ENCODE results near the gene MBD3L2.
"Not testable (repeated sequence)": the region's sequence is repeated elsewhere in the genome, so short reads cannot be mapped to it uniquely, and the experiment has no call there.

The MBD3L2 gene

DNA sequence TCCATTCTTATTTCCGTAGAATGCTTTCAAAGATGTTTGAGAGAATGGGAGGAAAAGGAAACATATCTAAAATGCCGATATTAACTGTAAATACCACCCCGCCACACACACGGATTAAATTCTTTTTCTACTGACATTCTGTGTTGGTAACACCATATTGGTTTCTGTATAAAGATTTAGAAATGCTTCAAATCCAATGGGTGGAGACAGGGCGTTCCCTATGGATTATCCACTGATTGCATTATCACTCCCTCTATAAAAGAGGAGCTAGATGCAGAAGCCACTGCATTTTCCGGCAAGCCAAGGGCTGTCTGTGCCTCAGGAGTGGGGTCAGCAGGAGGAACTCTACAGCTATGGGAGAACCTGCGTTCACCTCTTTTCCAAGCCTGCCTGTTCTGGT, at the start of gene MBD3L2:
MBD3L2 (plus strand) TSS at position 301 of the 400 bp plus-strand sequence; CDS start at position 354, 53 bp downstream.
- DNase-seq (ENCODE audit: low read depth) = not testable (repeated sequence)

DNA sequence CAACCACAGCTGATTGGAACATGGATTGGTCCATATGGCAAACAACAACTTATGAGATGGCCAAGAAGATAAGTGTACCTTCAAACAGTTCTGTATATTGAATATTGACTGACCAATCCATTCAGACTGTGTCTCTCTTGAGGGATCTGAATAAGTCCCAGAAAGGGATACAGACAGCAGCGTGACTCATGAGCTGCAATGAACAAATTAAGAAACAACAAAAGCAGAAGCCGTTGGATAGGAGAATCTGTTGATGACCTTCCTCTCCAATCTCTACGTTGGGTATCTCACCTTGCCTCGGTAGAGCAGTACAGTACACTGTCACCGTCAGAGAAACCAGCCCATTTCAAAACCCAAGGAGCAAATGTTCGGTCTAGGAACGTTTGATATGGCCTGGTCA, 49.2 kb upstream of the MBD3L2 start:
- DNase-seq (ENCODE audit: low read depth) = no peak
- TF ChIP-seq, protein P1, sequence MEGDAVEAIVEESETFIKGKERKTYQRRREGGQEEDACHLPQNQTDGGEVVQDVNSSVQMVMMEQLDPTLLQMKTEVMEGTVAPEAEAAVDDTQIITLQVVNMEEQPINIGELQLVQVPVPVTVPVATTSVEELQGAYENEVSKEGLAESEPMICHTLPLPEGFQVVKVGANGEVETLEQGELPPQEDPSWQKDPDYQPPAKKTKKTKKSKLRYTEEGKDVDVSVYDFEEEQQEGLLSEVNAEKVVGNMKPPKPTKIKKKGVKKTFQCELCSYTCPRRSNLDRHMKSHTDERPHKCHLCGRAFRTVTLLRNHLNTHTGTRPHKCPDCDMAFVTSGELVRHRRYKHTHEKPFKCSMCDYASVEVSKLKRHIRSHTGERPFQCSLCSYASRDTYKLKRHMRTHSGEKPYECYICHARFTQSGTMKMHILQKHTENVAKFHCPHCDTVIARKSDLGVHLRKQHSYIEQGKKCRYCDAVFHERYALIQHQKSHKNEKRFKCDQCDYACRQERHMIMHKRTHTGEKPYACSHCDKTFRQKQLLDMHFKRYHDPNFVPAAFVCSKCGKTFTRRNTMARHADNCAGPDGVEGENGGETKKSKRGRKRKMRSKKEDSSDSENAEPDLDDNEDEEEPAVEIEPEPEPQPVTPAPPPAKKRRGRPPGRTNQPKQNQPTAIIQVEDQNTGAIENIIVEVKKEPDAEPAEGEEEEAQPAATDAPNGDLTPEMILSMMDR (conservative IDR thresholded peaks at IDR 0.05; ENCODE audit: low read depth, low read length) = no peak
- no peak overlapping the region for H3K4me3 ChIP-seq (ENCODE audit: low read depth, low read length)

More for the DNA sequence above, at the start of gene MBD3L2:
- H3K4me3 ChIP-seq (ENCODE audit: low read depth, low read length) = not testable (repeated sequence)

DNA sequence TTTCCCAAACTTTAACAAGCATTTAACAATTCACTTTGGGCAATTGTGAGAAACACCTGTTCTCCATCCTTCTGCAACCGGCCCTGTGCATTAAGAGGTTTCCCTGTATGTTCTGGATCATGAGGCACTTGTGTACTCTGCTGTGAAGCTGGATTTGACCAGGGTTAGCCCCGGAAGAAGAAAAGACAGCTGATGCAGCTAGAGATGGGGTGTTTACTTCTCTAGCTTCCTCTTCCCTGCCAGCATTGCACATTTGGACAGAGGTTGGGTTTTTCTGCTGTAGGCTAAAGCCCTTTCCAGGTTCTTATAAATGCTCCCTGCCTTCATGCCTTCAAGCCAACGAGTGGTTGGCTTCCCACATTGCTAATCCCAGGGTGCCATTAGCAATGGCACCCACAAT, 48.8 kb upstream of the MBD3L2 start:
- TF ChIP-seq, protein P1 (conservative IDR thresholded peaks at IDR 0.05; ENCODE audit: low read depth, low read length) = no peak
- no peak for DNase-seq (ENCODE audit: low read depth)

DNA sequence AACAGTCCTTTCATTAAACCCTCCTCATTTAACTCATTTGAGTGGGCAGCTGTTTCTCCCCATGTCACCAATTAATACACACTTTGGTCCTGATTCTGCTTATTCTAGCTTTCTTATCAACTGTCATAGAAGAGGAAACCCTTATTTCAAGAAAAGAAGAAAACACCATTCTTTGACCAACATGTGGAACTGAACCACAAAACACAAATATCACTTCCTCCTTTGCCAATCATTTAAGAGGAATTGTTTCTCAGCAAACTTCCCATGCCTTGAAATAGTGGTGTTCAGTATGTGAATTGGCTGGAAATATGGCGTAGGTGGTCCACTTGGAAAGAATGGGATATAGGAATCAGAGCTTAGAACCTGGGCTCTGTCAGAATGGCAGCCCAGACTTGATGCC, 48.3 kb upstream of the MBD3L2 start:
- DNase-seq (ENCODE audit: low read depth) = no peak
- H3K4me3 ChIP-seq (ENCODE audit: low read depth, low read length) = no peak overlapping the region
- TF ChIP-seq, protein P1 (conservative IDR thresholded peaks at IDR 0.05; ENCODE audit: low read depth, low read length) = no peak

More for the DNA sequence above, 48.8 kb upstream of the MBD3L2 start:
- H3K4me3 ChIP-seq (ENCODE audit: low read depth, low read length) = no peak overlapping the region

DNA sequence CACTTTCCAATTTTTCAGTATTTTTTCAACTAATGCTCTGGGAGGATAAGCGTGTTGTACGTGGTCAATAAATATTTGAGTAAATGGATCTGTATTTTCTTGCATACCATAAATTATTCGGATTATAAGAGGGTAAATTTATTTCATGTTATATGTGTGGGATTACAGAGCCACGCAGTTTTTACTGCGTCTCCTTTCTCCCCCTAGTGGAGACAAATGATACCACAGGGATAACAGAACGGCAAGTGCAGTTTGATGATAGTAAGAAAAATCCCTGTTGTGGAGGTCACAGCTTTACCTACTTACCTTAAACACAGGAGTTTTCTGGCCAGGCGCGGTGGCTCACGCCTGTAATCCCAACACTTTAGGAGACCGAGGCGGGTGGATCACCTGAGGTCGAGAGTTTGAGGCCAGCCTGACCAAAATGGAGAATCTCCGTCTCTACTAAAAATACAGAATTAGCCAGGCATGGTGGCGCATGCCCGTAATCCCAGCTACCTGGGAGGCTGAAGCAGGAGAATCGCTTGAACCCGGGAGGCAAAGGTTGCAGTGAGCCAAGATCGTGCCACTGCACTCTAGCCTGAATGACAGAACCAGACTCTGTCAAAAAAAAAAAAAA, 44.7 kb upstream of the MBD3L2 start:
- TF ChIP-seq, protein P1 (conservative IDR thresholded peaks at IDR 0.05; ENCODE audit: low read depth, low read length) = no peak
- no peak for DNase-seq (ENCODE audit: low read depth)
- no peak overlapping the region for H3K4me3 ChIP-seq (ENCODE audit: low read depth, low read length)

DNA sequence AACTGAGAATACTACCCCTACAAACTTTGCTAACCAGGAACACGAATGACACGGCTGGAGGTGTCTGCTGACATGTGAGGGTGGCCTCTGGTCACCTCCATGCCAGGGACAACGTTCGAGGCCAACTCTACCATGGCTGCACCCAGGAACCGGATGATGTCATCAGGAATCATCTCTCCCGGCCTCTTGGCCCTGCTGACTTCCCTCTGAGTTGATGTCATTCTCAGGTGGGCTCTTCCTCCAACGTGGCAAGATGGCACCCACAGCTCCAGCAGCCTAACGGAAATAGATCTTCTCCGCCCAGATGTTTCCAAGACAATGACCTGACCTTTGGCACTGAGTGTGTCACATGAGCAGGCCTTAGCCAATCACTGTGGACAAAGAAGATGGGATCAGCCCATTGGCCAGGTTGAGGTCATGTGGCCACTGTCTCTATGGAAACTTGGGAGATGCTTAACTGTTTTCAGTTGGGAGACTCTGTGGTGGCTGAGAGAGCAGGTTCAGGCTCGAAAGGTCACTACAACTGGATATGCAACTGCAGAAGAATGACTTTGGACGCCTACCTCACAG, 42.9 kb upstream of the MBD3L2 start:
- TF ChIP-seq, protein P1 (conservative IDR thresholded peaks at IDR 0.05; ENCODE audit: low read depth, low read length) = no peak

DNA sequence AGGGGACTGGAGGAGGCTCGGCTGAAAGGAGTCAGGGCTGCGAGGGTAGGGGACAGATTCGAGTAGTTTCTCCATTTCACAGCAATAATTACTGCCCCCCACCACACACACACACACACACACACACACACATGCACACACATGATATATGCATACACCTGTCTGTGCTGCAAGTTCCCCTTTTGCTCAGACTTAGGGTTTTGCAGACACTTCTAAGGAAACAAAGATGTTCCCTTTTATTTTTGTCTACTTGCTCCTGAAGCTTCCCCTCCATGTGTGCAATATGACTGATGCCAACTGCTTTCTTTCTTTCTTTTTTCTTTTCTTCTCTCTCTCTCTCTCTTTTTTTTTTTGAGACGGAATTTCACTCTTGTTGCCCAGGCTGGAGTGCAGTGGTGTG, 41.3 kb upstream of the MBD3L2 start:
- DNase-seq (ENCODE audit: low read depth) = no peak
- TF ChIP-seq, protein P1 (conservative IDR thresholded peaks at IDR 0.05; ENCODE audit: low read depth, low read length) = no peak
- H3K4me3 ChIP-seq (ENCODE audit: low read depth, low read length) = no peak overlapping the region

More for the DNA sequence above, 42.9 kb upstream of the MBD3L2 start:
- no peak for DNase-seq (ENCODE audit: low read depth)
- no peak overlapping the region for H3K4me3 ChIP-seq (ENCODE audit: low read depth, low read length)

All from choroid plexus epithelial cell (primary cell).